Glutamatergic neuron (in vitro differentiated cells): Measurements from ENCODE around the gene SERTAD3. TPM values are rescaled to one million over a fixed set of nuclear protein-coding genes. Genes with fewer than 3 reads are reported as not detected.
"Not testable (repeated sequence)": the region's sequence is repeated elsewhere in the genome, so short reads cannot be mapped to it uniquely, and the experiment has no call there.

ENCODE experiments used
- DNase-seq: peaks from one replicate; pipeline ENCODE4 v3.0.0; 2022
- H3K27ac Mint-ChIP-seq: one replicate; pipeline ENCODE4 v1.8.0; 2020; ENCODE audit warnings: mild to moderate bottlenecking, mixed read lengths, inconsistent platforms; ENCODE audit not compliant: unreplicated experiment
- H3K27me3 Mint-ChIP-seq: one replicate; pipeline ENCODE4 v1.8.0; 2020; ENCODE audit warnings: mild to moderate bottlenecking, moderate library complexity, mixed read lengths, inconsistent platforms; ENCODE audit not compliant: unreplicated experiment
- H3K36me3 Mint-ChIP-seq: one replicate; pipeline ENCODE4 v1.8.0; 2020; ENCODE audit warnings: mild to moderate bottlenecking, mixed read lengths, inconsistent platforms; ENCODE audit not compliant: unreplicated experiment
- H3K4me1 Mint-ChIP-seq: one replicate; pipeline ENCODE4 v1.8.0; 2020; ENCODE audit warnings: mild to moderate bottlenecking, low read depth, mixed read lengths, inconsistent platforms; ENCODE audit not compliant: unreplicated experiment
- H3K4me3 Mint-ChIP-seq: one replicate; pipeline ENCODE4 v1.8.0; 2020; ENCODE audit warnings: mild to moderate bottlenecking, mixed read lengths, inconsistent platforms; ENCODE audit not compliant: unreplicated experiment
- H3K9me3 Mint-ChIP-seq: one replicate; pipeline ENCODE4 v1.8.0; 2020; ENCODE audit warnings: mild to moderate bottlenecking, moderate library complexity, mixed read lengths, inconsistent platforms; ENCODE audit not compliant: unreplicated experiment
- CTCF ChIP-seq: fragments of 200-600 bp; sonication (generic); IDR thresholded peaks from one replicate; pipeline ENCODE4 v1.5.0; 2021; ENCODE audit not compliant: partially characterized antibody, unreplicated experiment
- total RNA-seq: library from RNA; stranded (reverse); fragmentation: NEBNext Ultra II Directional; extraction: Animal tissue kit (Norgen Biotek cat#: 25700); gene quantifications from one replicate; pipeline ENCODE4 v1.2.1, GENCODE V29; 2021; ENCODE audit not compliant: unreplicated experiment

SERTAD3 gene
- total RNA-seq, 1 donor from 2014 or later, result 30.1 TPM

GRCh38 chr19:40466219-40466984 is 22.3 kb upstream of the SERTAD3 start:
- H3K36me3 Mint-ChIP-seq, result no peaks in the 10 kb centered on the region

GRCh38 chr19:40465557-40466218 is 21.6 kb upstream of the SERTAD3 start, which contains the start of gene BLVRB:
BLVRB (minus strand) TSS chr19:40465745; CDS start chr19:40465688, 57 bp downstream.
- DNase-seq, result peak; percentile 100
- Mint-ChIP-seq H3K27me3 (peaks cover 24% of the 10 kb centered on the region), H3K9me3 (peaks cover 1% of the 10 kb centered on the region), H3K4me1 (peaks cover 6% of the 10 kb centered on the region), H3K36me3 (no peaks in the 10 kb centered on the region), H3K4me3 (peak within 1 kb of the TSS; percentile 88), H3K27ac (peak within 1 kb of the TSS; percentile 60)
- TF ChIP-seq CTCF, result no peak

More at GRCh38 chr19:40466219-40466984, 22.3 kb upstream of the SERTAD3 start:
- Mint-ChIP-seq H3K4me1 (peaks cover 6% of the 10 kb centered on the region), H3K4me3 (peak overlapping the region; percentile 88), H3K27ac (peak overlapping the region; percentile 60), H3K9me3 (no peaks in the 10 kb centered on the region), H3K27me3 (peaks cover 24% of the 10 kb centered on the region)
- no peak for DNase-seq
- no peak for TF ChIP-seq CTCF

GRCh38 chr19:40465025-40465556 is 21.0 kb upstream of the SERTAD3 start:
- Mint-ChIP-seq H3K36me3 (no peaks in the 10 kb centered on the region), H3K9me3 (peaks cover 1% of the 10 kb centered on the region), H3K27me3 (peaks cover 22% of the 10 kb centered on the region), H3K4me3 (peak overlapping the region; percentile 74), H3K4me1 (peaks cover 6% of the 10 kb centered on the region), H3K27ac (no peak overlapping the region)
- TF ChIP-seq CTCF, result no peak
- no peak for DNase-seq

- no peaks in the 10 kb centered on the region for H3K36me3 Mint-ChIP-seq
- H3K27me3 Mint-ChIP-seq, result peaks cover 22% of the 10 kb centered on the region
- no peak overlapping the region for H3K27ac Mint-ChIP-seq
- H3K9me3 Mint-ChIP-seq, result peaks cover 3% of the 10 kb centered on the region
- H3K4me1 Mint-ChIP-seq, result peaks cover 6% of the 10 kb centered on the region
- peak overlapping the region; percentile 74 for H3K4me3 Mint-ChIP-seq
- peak; percentile 92 for TF ChIP-seq CTCF
- DNase-seq, result peak; percentile 93
Observed at GRCh38 chr19:40464059-40465024, 20.2 kb upstream of the SERTAD3 start.

- H3K27me3 Mint-ChIP-seq, result peaks cover 22% of the 10 kb centered on the region
- H3K27ac Mint-ChIP-seq, H3K4me1 Mint-ChIP-seq, H3K9me3 Mint-ChIP-seq, H3K36me3 Mint-ChIP-seq, DNase-seq, H3K4me3 Mint-ChIP-seq: not testable (repeated sequence)
Observed at GRCh38 chr19:40463587-40464037, 19.5 kb upstream of the SERTAD3 start.
